Measurements from ENCODE around the gene CNTF. TPM values are rescaled to one million over a fixed set of nuclear protein-coding genes. Genes with fewer than 3 reads are reported as not detected.
"Not testable (repeated sequence)": the region's sequence is repeated elsewhere in the genome, so short reads cannot be mapped to it uniquely, and the experiment has no call there.

The CNTF gene
- 0.75 and 2.0 TPM in 2 replicates for total RNA-seq (2014; rRNA removed; shearing (Covaris generic))

DNA sequence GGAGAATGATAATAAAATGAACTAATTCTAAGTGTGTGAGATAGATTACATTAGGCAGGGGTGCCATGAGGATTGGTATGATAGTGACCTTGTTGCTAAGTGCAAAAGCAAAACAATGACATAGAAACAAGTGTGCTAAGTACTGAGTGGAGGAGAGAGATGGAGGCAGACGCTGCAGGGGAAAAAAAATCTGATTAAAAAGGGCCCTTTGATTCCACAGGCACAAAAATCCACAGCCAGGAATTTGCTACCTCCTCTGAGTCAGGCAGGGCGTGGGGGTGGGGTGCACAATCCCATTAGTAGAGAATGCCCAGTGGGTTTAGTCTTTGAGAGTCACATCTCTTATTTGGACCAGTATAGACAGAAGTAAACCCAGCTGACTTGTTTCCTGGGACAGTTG lies at the start of gene CNTF:
CNTF (plus strand) TSS at position 322 of the 400 bp plus-strand sequence. CDS start 88 bp downstream, outside the sequence.
- DNase-seq (ENCODE audit: low spot score) = no peak
- in situ Hi-C loops (cut with HindIII; ENCODE audit: low sequenced_read_pairs) = no loop called here

GRCh38 chr11:58572906-58573305 lies 49.6 kb upstream of the CNTF start:
- in situ Hi-C loops (cut with HindIII; ENCODE audit: low sequenced_read_pairs); DNase-seq (ENCODE audit: low spot score): not testable (repeated sequence)

DNA sequence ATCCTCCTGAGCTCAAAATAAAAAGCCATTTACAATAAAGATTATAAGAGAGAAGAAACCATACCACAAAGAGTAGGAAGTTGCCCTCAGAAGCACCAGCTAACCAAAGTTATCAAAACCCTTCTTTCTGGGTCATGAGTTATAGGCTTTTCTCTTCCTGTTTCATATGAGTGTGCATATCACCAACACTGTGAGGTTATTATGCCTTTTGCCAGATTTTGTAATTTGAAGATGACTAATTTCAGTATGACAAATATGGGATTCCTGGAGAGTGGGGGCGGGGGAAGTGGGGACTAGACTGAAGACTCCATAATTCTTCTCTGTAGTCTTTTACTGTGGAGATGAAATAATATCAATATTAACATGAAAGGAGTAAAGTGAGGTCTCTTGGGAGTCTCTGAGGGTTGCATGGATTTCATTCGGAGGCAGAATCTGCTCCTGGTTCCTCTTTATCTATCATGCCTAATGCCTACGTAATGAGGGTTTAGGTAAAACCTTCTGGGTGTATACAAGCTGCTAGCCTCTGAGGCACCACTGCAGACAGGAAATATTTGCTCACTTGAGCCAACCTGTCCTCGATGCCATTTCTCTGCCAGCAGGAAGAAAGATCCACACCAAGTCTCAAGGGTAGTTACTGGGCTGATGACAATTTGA lies 48.9 kb upstream of the CNTF start:
- in situ Hi-C loops (cut with HindIII; ENCODE audit: low sequenced_read_pairs) = no loop called here
- DNase-seq (ENCODE audit: low spot score) = no peak

GRCh38 chr11:58574881-58575280 lies 47.6 kb upstream of the CNTF start:
- in situ Hi-C loops (cut with HindIII; ENCODE audit: low sequenced_read_pairs) = no loop called here

DNA sequence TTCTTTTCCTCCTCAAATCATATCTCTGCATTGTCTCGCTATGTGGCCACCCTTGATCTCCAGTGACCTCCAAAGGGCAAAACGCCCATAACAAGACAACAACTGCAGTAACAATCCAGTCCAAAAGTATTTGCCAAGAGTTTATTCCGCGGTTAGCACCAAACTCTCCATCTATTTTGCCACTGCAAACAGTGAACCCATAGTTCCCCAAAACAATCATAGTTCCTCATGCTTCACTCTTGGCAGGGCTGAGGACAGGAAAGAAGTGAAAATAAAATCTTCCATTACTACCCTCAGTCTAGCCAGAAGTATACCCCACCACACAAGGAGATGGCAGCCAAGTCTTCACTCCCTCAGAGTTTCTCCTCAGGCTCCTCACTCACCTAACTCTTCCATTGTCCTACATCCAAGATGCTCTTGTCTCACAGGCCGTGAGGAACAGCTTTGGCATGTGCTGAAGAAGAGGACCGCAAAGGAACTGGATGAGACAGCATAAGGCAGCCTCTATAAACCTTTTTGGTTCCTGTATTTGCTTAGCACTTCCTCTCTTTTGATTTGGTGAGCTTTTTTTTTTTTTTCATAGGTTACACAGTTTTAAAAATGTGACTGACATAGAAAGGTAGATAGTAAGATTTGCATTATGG lies 47.0 kb upstream of the CNTF start, which contains the start of gene LPXN:
LPXN (minus strand) TSS at position 480 of the 644 bp plus-strand sequence; CDS start at position 396, 84 bp downstream.
- DNase-seq (ENCODE audit: low spot score) = no peak
- in situ Hi-C loops (cut with HindIII; ENCODE audit: low sequenced_read_pairs) = no loop called here

More at GRCh38 chr11:58574881-58575280, 47.6 kb upstream of the CNTF start:
- no peak for DNase-seq (ENCODE audit: low spot score)

GRCh38 chr11:58576887-58577471 lies 45.5 kb upstream of the CNTF start:
- DNase-seq (ENCODE audit: low spot score) = peak; percentile 27
- in situ Hi-C loops (cut with HindIII; ENCODE audit: low sequenced_read_pairs) = no loop called here

DNA sequence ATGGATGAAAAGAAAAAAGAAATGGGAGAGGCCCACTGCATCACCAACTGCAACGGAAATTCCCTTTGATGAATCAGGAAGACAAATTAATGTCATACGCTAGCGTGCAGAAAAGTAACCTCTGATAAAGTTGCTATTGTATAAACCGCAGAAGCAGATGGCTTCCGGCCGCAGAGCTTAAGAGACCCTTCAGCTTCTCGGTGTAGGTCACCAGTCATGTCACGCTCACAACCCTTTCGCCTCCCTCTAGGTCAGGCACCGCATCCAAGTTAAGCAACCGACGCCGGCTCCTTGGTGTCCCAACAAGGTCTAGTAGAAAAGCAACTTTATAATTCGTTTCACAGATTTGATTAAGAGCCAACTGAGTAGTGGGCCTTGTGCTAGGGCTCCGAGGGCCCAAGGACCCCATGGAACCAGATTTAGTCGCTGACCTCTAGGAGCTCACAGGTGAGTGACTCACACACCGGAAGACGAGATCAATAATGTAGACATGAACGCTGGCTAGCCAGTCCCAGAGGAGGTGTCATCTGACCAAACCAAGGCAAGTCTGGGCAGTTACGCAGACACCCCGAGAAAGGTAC lies 44.8 kb upstream of the CNTF start:
- no peak for DNase-seq (ENCODE audit: low spot score)
- in situ Hi-C loops (cut with HindIII; ENCODE audit: low sequenced_read_pairs) = no loop called here

GRCh38 chr11:58578136-58578634 lies 44.3 kb upstream of the CNTF start:
- in situ Hi-C loops (cut with HindIII; ENCODE audit: low sequenced_read_pairs) = no loop called here
- peak; percentile 99 for DNase-seq (ENCODE audit: low spot score)

- peak; percentile 98 for DNase-seq (ENCODE audit: low spot score)
Measured at GRCh38 chr11:58578635-58579191, 43.8 kb upstream of the CNTF start, which contains the start of gene ZFP91. TSS of gene ZFP91 (plus strand) at chr11:58579063. CDS start at chr11:58579282, 219 bp downstream.

GRCh38 chr11:58579192-58580129 lies 43.0 kb upstream of the CNTF start:
- in situ Hi-C loops (cut with HindIII; ENCODE audit: low sequenced_read_pairs) = no loop called here
- peak; percentile 83 for DNase-seq (ENCODE audit: low spot score)

More at GRCh38 chr11:58578635-58579191, 43.8 kb upstream of the CNTF start, which contains the start of gene ZFP91:
- in situ Hi-C loops (cut with HindIII; ENCODE audit: low sequenced_read_pairs) = no loop called here

DNA sequence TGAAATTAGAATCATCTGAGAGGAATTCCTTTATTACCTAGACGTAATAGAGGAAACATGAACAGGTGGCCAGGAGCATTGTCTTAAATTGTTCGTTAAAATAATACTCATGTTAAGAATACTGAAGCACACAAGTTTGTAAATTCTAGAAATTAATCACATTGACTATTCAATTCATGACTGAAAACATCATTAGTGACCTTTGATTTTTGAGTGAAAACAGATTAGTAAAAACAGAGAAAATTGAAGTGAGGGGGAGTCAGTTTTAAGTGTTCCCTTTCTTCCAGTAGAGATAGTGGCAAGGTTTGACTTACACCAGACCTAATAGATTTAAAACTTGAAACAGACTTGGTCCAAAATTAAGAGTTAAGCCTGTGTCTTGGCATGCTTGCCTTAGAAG lies 42.2 kb upstream of the CNTF start:
- peak; percentile 27 for DNase-seq (ENCODE audit: low spot score)
- in situ Hi-C loops (cut with HindIII; ENCODE audit: low sequenced_read_pairs) = no loop called here

GRCh38 chr11:58582437-58582836 lies 40.0 kb upstream of the CNTF start:
- in situ Hi-C loops (cut with HindIII; ENCODE audit: low sequenced_read_pairs) = no loop called here
- DNase-seq (ENCODE audit: low spot score) = no peak

- in situ Hi-C loops (cut with HindIII; ENCODE audit: low sequenced_read_pairs) = no loop called here
- DNase-seq (ENCODE audit: low spot score) = no peak
Measured at GRCh38 chr11:58586998-58587397, 35.5 kb upstream of the CNTF start.

- DNase-seq (ENCODE audit: low spot score) = no peak
- in situ Hi-C loops (cut with HindIII; ENCODE audit: low sequenced_read_pairs) = no loop called here
Measured at GRCh38 chr11:58591659-58592058, 30.8 kb upstream of the CNTF start.

DNA sequence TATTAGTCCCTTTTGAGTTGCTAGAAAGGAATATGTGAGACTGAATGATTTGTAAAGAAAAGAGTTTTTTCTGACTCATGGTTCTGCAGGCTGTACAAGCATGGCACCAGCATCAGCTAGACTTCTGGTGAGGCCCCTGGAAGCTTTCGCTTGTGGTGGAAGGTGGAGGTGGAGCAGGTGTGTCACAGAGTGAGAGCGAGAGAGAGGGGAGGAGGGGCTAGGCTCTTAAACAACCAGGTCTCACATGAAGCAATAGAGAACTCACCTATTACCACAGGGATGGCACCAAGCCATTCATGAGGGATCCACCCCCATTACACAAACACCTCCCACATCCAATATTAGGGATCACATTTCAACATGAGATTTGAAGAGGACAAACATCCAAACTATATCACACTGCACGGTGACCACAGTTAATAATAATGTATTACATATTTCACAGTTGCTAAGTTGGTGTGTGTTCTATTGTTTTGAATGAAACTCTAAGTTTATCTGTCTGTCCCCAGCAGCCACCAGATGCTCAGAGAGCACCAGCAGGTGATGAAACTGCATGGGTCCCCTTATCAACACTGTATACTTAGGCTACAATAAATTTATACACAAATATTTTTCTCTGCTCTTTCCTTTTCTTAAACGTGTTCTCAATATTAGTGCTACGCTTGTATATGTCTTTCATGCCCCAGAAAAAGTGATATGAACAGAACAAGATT lies 29.5 kb upstream of the CNTF start:
- in situ Hi-C loops (cut with HindIII; ENCODE audit: low sequenced_read_pairs) = no loop called here
- no peak for DNase-seq (ENCODE audit: low spot score)

DNA sequence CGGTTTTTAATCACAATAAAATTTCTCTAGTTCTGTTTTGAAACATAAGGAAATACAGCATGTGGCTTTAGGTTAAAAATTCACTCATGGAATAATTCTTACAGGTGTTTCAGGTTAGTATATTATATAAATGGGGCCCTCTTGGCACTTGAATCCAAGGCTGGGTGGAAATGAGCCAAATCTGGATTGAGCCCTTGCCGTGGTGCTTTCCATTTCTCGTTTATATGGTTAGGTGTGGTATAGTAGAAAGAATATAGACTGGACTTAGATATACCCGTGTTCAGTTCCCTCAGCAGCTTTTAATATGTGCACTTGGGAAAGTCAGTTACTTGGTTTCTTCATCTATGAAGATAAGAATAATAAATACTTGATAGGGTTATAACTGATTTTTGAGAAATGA lies 27.6 kb upstream of the CNTF start:
- in situ Hi-C loops (cut with HindIII; ENCODE audit: low sequenced_read_pairs) = no loop called here
- DNase-seq (ENCODE audit: low spot score) = no peak

- in situ Hi-C loops (cut with HindIII; ENCODE audit: low sequenced_read_pairs) = no loop called here
- no peak for DNase-seq (ENCODE audit: low spot score)
Measured at GRCh38 chr11:58596621-58597020, 25.8 kb upstream of the CNTF start.
